ENCODE data around the gene SLC25A51. TPM values are rescaled to one million over a fixed set of nuclear protein-coding genes. Genes with fewer than 3 reads are reported as not detected.

SLC25A51 gene, protein sequence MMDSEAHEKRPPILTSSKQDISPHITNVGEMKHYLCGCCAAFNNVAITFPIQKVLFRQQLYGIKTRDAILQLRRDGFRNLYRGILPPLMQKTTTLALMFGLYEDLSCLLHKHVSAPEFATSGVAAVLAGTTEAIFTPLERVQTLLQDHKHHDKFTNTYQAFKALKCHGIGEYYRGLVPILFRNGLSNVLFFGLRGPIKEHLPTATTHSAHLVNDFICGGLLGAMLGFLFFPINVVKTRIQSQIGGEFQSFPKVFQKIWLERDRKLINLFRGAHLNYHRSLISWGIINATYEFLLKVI
- total RNA-seq: 10 to 100 TPM; 27.5 to 43.9 (median 35.8) TPM

DNA sequence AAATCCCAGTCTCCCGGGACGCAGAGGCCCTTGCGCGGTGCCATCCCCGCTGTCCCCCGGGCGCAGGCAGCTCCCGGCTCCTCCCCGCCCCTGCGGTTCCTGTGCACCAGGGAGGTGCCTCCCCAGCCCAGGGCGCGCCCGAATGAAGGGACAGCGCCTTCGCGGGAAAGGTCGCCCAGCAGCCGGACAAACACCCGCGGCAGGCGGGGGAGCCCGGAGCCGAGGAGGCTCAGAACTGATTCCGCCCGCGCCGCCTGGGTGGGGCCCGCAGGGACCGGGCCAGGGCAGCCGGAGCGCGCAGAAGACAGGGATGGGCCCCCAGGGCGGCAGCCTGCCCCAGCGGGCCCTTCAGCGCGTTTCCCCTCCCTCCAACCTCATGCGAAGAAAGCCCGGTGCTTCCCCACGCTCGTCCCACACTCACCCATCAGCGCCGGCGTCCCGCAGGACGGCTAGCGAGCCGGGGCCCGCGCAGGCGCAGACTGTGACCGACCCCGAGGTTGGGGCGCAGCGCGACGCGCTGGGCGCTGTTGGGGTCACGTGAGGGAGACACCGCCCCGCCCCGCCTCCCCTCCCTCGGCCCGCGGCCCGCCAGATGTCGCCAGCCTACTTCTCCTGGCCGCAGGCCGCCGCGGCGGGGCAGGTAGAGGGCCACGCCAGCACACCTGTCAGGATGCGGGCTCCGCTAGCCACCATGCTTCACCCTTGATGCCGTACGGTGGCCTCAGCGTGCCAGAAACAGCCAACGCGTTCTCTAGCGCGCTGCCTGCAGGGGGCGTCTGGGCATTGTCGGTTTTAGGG lies at the start of gene SLC25A51:
TSS of gene SLC25A51 (minus strand) at position 481 of the 798 bp plus-strand sequence. CDS start 15,577 bp downstream, outside the sequence.
- H3K36me3 ChIP-seq: peaks cover 0 to 8% of the 10 kb centered on the region in 2 donors
- H3K4me3 ChIP-seq: peak within 1 kb of the TSS; percentile 77 to 84
- H3K27ac ChIP-seq: peak within 1 kb of the TSS; percentile 50 to 96 (median 90)
- H3K9me3 ChIP-seq: no peaks in the 10 kb centered on the region
- H3K27me3 ChIP-seq: no peaks in the 10 kb centered on the region
- H3K4me1 ChIP-seq: peaks cover 0 to 29% (median 12%) of the 10 kb centered on the region in 3 donors
- peak; percentile 93 for ATAC-seq
- TF ChIP-seq POLR2A (IDR thresholded peaks at IDR 0.05) (peak; percentile 63), CTCF (IDR thresholded peaks at IDR 0.05) (peak; percentile 89 to 98 (median 96)), POLR2AphosphoS5 (IDR thresholded peaks at IDR 0.05) (peak; percentile 93), EP300 (IDR thresholded peaks at IDR 0.05) (no peak)
- 0% methylated on average over 3 to 6 of the region's 84 CpGs for WGBS, 2 donors (ENCODE audit: low coverage in 1 of 2)

DNA sequence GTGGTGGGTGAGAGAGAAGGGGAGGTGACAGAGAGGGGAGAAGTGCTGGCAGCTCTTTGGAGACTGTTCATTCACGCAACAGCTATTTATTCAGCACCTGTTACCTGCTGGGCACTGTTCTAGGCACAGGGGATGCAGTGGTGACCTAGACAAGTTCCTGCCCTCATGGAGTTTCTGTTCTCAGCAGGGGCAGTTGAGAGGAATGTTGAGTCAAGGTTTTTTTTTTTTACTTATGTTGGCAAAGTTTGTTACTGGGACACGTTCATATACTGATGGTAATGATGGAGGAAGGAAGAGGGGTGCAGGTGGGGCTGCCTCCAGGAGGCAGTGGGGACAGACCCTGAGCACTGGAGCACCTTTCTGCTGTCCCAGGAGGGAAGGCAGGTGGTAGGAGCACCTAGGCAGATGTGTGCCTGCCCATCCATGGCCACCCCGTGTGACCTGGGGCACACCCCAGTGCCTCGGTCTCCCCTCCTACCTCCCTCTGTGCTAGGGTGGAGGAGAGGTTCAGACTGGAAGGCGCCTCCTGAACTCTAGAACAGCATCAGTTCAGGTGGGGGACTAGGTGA lies 49.4 kb upstream of the SLC25A51 start:
- Histone ChIP-seq H3K4me1 (peaks cover 0 to 15% (median 11%) of the 10 kb centered on the region in 3 donors), H3K27ac (peak overlapping the region in 3 of 4 donors; percentile 52 to 73 (median 72)), H3K9me3 (no peaks in the 10 kb centered on the region), H3K36me3 (peaks cover 0 to 60% of the 10 kb centered on the region in 2 donors), H3K4me3 (no peak overlapping the region), H3K27me3 (no peaks in the 10 kb centered on the region)
- TF ChIP-seq EP300 (IDR thresholded peaks at IDR 0.05) (no peak), CTCF (IDR thresholded peaks at IDR 0.05) (no peak), POLR2AphosphoS5 (IDR thresholded peaks at IDR 0.05) (no peak)
- ATAC-seq: no peak
- 81% methylated on average over 3 of the region's 5 CpGs; no CpG with 5 or more reads in 1 of the 2 donors for WGBS, 2 donors (ENCODE audit: low coverage in 1 of 2)

GRCh38 chr9:37952731-37953130 lies 48.8 kb upstream of the SLC25A51 start:
- no peaks in the 10 kb centered on the region for H3K9me3 ChIP-seq
- no peak for ATAC-seq
- peaks cover 0 to 66% of the 10 kb centered on the region in 2 donors for H3K36me3 ChIP-seq
- no peak for TF ChIP-seq CTCF (IDR thresholded peaks at IDR 0.05)
- no peak for TF ChIP-seq POLR2A (IDR thresholded peaks at IDR 0.05)
- no peak overlapping the region for H3K4me3 ChIP-seq
- 62 to 67% methylated on average over 5 to 6 of the region's 6 CpGs for WGBS, 2 donors (ENCODE audit: low coverage in 1 of 2)
- peak overlapping the region in 1 of 4 donors; percentile 72 for H3K27ac ChIP-seq
- no peaks in the 10 kb centered on the region for H3K27me3 ChIP-seq
- peaks cover 0 to 15% (median 11%) of the 10 kb centered on the region in 3 donors for H3K4me1 ChIP-seq

DNA sequence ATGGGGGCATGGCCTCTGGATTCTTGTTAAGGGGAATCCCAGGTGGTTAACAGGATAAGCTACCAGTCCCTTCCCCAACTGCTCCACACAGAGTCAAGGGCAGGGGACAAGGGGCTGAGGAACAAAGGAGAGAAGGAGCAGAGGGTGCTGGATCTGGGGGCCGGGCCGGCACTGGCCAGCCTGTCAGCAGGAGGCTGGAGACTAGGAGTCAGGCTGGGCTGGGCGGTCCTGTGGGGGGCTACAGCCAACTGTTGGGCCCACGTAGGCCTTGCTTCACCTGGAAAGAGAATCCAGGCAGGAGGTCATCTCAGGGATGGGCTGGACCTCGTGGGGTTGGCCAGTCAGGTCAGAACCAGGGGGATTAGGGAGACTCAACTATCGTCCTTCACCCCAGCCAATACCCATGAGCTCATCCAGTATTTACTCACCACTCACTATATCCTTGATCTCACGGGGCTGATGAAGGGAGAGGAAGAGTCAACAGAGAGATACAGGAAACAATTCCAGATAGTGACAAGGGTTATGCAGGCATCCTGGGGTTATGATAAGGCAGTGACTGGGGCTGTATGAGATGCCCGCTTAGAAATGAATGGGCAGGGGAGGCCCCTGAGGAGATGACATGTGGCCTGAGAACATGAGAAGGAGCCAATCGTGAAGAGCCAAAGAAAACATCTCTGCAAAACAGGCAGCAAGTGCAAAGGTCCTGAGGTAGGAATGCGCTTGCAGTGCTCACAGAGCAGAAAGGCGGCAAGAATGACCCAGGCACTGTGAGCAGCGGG lies 47.9 kb upstream of the SLC25A51 start:
- TF ChIP-seq EP300 (IDR thresholded peaks at IDR 0.05): no peak
- no peak for TF ChIP-seq CTCF (IDR thresholded peaks at IDR 0.05)
- TF ChIP-seq POLR2A (IDR thresholded peaks at IDR 0.05): no peak
- no peak for TF ChIP-seq POLR2AphosphoS5 (IDR thresholded peaks at IDR 0.05)
- Histone ChIP-seq H3K27me3 (no peaks in the 10 kb centered on the region), H3K36me3 (peaks cover 0 to 75% of the 10 kb centered on the region in 2 donors), H3K4me3 (no peak overlapping the region), H3K4me1 (peaks cover 0 to 15% (median 11%) of the 10 kb centered on the region in 3 donors), H3K9me3 (no peaks in the 10 kb centered on the region), H3K27ac (peak overlapping the region in 1 of 4 donors; percentile 25)
- no peak for ATAC-seq
- WGBS, 2 donors (ENCODE audit: low coverage in 1 of 2): 95 to 100% methylated on average over 2 to 6 of the region's 12 CpGs
